HUES6 (cell line): ENCODE results near the gene FXN.
"Not testable (repeated sequence)": the region's sequence is repeated elsewhere in the genome, so short reads cannot be mapped to it uniquely, and the experiment has no call there.

ENCODE experiments used
- H3K27ac ChIP-seq: 2 replicates; pipeline ENCODE4 v1.7.0; 2013; ENCODE audit warnings: low read depth, mild to moderate bottlenecking, low read length, inconsistent platforms
- H3K27me3 ChIP-seq: 2 replicates; pipeline ENCODE4 v1.6.1; 2013; ENCODE audit warnings: low read length; ENCODE audit not compliant: control insufficient read depth, insufficient read depth
- H3K36me3 ChIP-seq: 2 replicates; pipeline ENCODE4 v1.6.1; 2013; ENCODE audit warnings: low read length; ENCODE audit not compliant: control insufficient read depth, insufficient read depth
- H3K4me1 ChIP-seq: 2 replicates; pipeline ENCODE4 v1.6.1; 2013; ENCODE audit warnings: low read length; ENCODE audit not compliant: control insufficient read depth, insufficient read depth
- H3K4me3 ChIP-seq: 2 replicates; pipeline ENCODE4 v1.5.1; 2013; ENCODE audit warnings: low read depth, low read length
- H3K9ac ChIP-seq: one replicate; pipeline ENCODE4 v1.6.1; 2013; ENCODE audit warnings: mild to moderate bottlenecking, low read length
- H3K9me3 ChIP-seq: 2 replicates; pipeline ENCODE4 v1.6.1; 2013; ENCODE audit warnings: low read depth, low read length; ENCODE audit not compliant: control insufficient read depth, insufficient read depth

Gene FXN

GRCh38 chr9:69035438-69036308 lies at the start of gene FXN:
FXN (plus strand) TSS chr9:69035752; CDS start chr9:69035783, 31 bp downstream.
- no peaks in the 10 kb centered on the region for H3K27me3 ChIP-seq
- H3K9ac ChIP-seq, result peak within 1 kb of the TSS; percentile 82

DNA sequence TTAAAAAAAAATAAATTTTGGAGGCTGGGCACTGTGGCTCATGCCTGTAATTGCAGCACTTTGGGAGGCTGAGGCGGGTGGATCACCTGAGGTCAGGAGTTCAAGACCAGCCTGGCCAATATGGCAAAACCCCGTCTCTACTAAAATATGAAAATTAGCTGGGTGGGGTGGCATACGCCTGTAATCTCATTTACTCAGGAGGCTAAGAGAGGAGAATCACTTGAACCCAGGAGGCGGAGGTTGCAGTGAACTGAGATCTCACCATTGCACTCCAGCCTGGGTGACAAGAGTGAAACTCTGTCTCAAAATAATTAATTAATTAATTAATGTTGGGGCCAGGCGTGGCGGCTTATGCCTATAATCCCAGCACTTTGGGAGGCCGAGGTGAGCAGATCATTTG lies 48.6 kb upstream of the FXN start:
- not testable (repeated sequence) for H3K27ac ChIP-seq, H3K27me3 ChIP-seq, H3K4me3 ChIP-seq, H3K4me1 ChIP-seq, H3K9ac ChIP-seq, H3K36me3 ChIP-seq, H3K9me3 ChIP-seq

More at GRCh38 chr9:69035438-69036308, at the start of gene FXN:
- peak within 1 kb of the TSS; percentile 81; the same call in 1 of the 2 replicates for H3K27ac ChIP-seq
- H3K36me3 ChIP-seq, result no peaks in the 10 kb centered on the region
- H3K9me3 ChIP-seq, result no peaks in the 10 kb centered on the region; the same call in 1 of the 2 replicates
- peak within 1 kb of the TSS; percentile 96 for H3K4me3 ChIP-seq
- peaks cover 5% of the 10 kb centered on the region; the same call in 1 of the 2 replicates for H3K4me1 ChIP-seq

DNA sequence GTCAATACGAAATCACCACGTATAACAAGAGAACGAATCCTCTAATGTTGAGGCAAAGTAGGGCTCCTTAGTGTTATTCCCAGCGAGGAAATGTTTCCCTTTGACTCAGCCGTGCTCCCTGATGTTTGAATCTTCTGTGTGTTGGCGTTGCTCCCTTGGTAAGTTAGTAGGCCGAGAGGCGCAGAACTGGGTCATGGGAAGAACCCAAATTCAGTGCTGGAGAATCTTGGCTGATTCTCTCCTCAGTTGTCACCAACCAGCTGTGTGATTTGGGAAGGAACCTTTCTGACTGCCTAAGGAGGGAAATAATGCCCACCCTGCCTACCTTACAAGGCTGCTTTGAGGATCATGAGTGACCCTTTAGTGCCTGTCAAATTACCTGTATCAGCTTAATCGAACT lies 44.1 kb upstream of the FXN start:
- Histone ChIP-seq H3K27ac (no peak overlapping the region), H3K4me3 (no peak overlapping the region), H3K27me3 (no peaks in the 10 kb centered on the region), H3K4me1 (no peaks in the 10 kb centered on the region), H3K36me3 (no peaks in the 10 kb centered on the region), H3K9me3 (no peaks in the 10 kb centered on the region), H3K9ac (no peak overlapping the region)

DNA sequence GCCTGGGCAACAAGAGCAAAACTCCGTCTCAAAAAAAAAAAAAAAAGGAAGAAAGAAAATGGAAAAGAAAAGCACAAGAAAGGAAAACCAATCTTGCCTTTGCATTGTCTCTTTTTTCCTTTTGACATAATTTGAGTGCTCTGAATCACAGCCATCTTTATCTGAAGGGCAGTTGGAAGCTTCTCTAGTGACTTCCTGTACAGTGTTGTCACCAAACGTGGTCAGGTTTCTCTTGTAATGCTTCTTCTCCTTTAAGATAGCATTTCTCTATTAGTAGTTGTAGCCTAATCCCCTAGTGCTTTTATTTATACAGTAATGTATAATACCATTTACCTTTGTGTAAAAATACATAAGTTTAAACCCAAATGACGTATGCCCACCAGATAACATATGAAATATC lies 39.8 kb upstream of the FXN start:
- no peak overlapping the region for H3K9ac ChIP-seq
- peaks cover 16% of the 10 kb centered on the region for H3K4me1 ChIP-seq
- no peak overlapping the region for H3K27ac ChIP-seq
- no peak overlapping the region for H3K4me3 ChIP-seq
- H3K36me3 ChIP-seq, result no peaks in the 10 kb centered on the region
- no peaks in the 10 kb centered on the region for H3K9me3 ChIP-seq
- no peaks in the 10 kb centered on the region for H3K27me3 ChIP-seq

DNA sequence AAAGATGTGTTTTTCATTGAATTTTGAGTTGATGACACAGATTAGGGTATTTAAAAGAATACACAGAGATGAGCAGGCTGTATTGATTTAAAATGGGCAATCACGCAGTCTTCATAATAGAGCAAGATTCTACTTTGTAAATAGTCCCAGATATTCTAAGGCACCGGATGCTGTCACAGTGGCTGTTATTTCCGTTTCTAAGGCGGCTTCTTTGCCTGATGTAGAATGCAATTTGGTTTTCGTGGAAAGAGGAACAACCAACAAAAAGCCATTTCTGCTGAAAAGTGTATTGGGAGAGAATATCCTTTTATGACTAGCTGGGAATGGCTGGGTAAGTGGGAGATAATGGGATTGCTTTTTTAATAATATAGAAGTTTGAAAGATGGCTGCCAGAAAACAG lies 39.1 kb upstream of the FXN start:
- Histone ChIP-seq H3K27me3 (no peaks in the 10 kb centered on the region), H3K36me3 (no peaks in the 10 kb centered on the region), H3K9me3 (no peaks in the 10 kb centered on the region), H3K4me1 (peaks cover 16% of the 10 kb centered on the region), H3K4me3 (no peak overlapping the region), H3K27ac (no peak overlapping the region), H3K9ac (no peak overlapping the region)

DNA sequence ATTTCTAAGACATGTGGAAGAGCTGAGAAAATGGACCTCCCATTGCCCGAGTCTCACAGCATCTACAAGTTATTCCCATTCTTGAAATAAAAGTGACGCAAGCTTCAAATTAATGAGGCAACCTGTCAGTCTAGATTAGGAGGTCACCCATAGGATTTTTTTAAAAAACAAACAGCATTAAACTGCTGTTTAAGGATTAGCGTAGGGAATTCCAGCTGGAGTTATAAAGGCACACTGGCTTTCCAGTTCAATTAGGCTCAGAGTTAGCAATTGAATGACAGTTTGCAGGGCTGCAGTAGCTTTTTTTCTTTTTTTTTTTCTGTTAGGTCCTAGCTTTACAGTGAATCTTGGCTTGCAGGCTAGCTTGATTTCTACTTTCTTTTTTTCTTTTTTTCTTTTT lies 37.9 kb upstream of the FXN start:
- no peaks in the 10 kb centered on the region for H3K36me3 ChIP-seq
- no peaks in the 10 kb centered on the region for H3K27me3 ChIP-seq
- H3K9me3 ChIP-seq, result no peaks in the 10 kb centered on the region
- peaks cover 16% of the 10 kb centered on the region for H3K4me1 ChIP-seq
- H3K27ac ChIP-seq, result no peak overlapping the region
- H3K4me3 ChIP-seq, result no peak overlapping the region
- H3K9ac ChIP-seq, result no peak overlapping the region

- Histone ChIP-seq H3K9me3 (no peaks in the 10 kb centered on the region), H3K27me3 (no peaks in the 10 kb centered on the region), H3K9ac (no peak overlapping the region), H3K4me3 (no peak overlapping the region), H3K27ac (no peak overlapping the region), H3K4me1 (peaks cover 16% of the 10 kb centered on the region), H3K36me3 (no peaks in the 10 kb centered on the region)
Observed at GRCh38 chr9:68998385-68998784, 37.2 kb upstream of the FXN start.

GRCh38 chr9:68998812-68999211 lies 36.7 kb upstream of the FXN start:
- no peaks in the 10 kb centered on the region for H3K36me3 ChIP-seq
- H3K9ac ChIP-seq, result no peak overlapping the region
- H3K4me3 ChIP-seq, result no peak overlapping the region
- H3K27ac ChIP-seq, result no peak overlapping the region
- H3K9me3 ChIP-seq, result no peaks in the 10 kb centered on the region
- peaks cover 16% of the 10 kb centered on the region for H3K4me1 ChIP-seq
- no peaks in the 10 kb centered on the region for H3K27me3 ChIP-seq

GRCh38 chr9:68999393-69000105 lies 36.0 kb upstream of the FXN start:
- Histone ChIP-seq H3K27me3 (no peaks in the 10 kb centered on the region), H3K4me3 (no peak overlapping the region), H3K27ac (no peak overlapping the region), H3K4me1 (peaks cover 16% of the 10 kb centered on the region), H3K9ac (no peak overlapping the region), H3K36me3 (no peaks in the 10 kb centered on the region), H3K9me3 (no peaks in the 10 kb centered on the region)

DNA sequence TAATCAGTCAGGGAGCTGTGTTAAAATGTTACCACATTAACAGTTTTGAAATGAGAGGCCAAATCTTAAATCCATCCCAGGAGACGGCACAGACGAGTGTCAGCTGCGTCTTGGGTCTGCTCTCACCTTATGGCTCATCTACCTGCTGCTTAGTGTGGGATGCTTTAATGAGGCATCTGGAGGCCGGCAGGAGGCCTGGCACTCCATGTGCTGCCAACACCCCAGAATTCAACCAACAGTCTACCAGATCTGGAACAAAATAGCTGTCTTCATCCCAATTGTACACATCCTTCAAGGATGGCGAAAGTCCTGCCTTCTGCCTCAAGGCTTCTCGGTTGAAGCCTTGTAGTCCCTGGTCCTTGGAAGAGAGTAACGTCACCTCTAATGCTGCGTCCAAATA lies 33.6 kb upstream of the FXN start:
- H3K27ac ChIP-seq, result no peak overlapping the region
- H3K27me3 ChIP-seq, result no peaks in the 10 kb centered on the region
- H3K36me3 ChIP-seq, result no peaks in the 10 kb centered on the region

DNA sequence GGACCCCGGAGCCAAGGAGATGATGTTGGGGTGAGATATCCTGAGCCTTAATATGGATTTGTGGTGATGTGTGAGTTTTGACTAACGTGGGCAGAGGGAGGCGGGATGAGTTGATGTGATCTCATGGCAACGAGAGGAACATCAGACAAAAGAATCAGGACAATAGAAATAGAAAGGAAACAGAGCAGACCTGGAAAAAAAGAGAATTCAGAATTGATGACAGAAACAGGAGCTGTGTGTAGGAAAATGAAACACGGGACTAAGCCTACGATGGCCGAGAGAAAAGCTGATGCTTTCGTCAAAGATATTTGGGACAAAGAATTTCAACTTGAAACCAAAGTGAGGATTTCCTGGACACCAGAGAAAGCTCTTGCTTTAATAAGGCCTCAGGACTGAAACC lies 32.5 kb upstream of the FXN start:
- Histone ChIP-seq H3K36me3 (no peaks in the 10 kb centered on the region), H3K27me3 (no peaks in the 10 kb centered on the region), H3K4me1 (peaks cover 6% of the 10 kb centered on the region)

More for the DNA sequence above, 33.6 kb upstream of the FXN start:
- Histone ChIP-seq H3K9ac (no peak overlapping the region), H3K9me3 (no peaks in the 10 kb centered on the region), H3K4me1 (peaks cover 14% of the 10 kb centered on the region), H3K4me3 (no peak overlapping the region)

More for the DNA sequence above, 32.5 kb upstream of the FXN start:
- Histone ChIP-seq H3K9me3 (no peaks in the 10 kb centered on the region), H3K9ac (no peak overlapping the region), H3K27ac (no peak overlapping the region), H3K4me3 (no peak overlapping the region)
